Measurements from ENCODE around the gene GFER. TPM values are rescaled to one million over a fixed set of nuclear protein-coding genes. Genes with fewer than 3 reads are reported as not detected.
A peak's percentile ranks its signal among the peaks of the same experiment; 100 is the strongest.

The GFER gene
- total and polyA plus RNA-seq, 9 of the 15 experiments (the other 6 are each of a cell fraction or from before 2014, with no cell fraction given), result 4.3 to 53.7 (median 19.8) TPM

- TF ChIP-seq THAP12 (CRISPR knock-in tag; IDR thresholded peaks at IDR 0.05), result 0 out of 2 replicates have a peak, but pooled peaks have one; percentile 41
- TF ChIP-seq CBX2 (IDR thresholded peaks at IDR 0.05; ENCODE audit: insufficient read depth, low read length, poor library complexity, severe bottlenecking), result no peak
- TF ChIP-seq ESRRA (IDR thresholded peaks at IDR 0.05; ENCODE audit: borderline replicate concordance, low read depth), result peak; percentile 49; the same call in 1 of the 2 replicates
- TF ChIP-seq POLR3G (IDR thresholded peaks at IDR 0.05; ENCODE audit: extremely low read depth, insufficient read length, insufficient replicate concordance), result no peak
- TF ChIP-seq ETS2 (tag; IDR thresholded peaks at IDR 0.05; ENCODE audit: borderline replicate concordance, poor library complexity, severe bottlenecking), result no peak
- no peak for TF ChIP-seq FOXK1 (CRISPR knock-in tag; IDR thresholded peaks at IDR 0.05; ENCODE audit: borderline replicate concordance)
- no peak for TF ChIP-seq HOXB6 (CRISPR knock-in tag; IDR thresholded peaks at IDR 0.05; ENCODE audit: borderline replicate concordance)
- TF ChIP-seq FOXK2 (conservative IDR thresholded peaks at IDR 0.05 in 1 of 2, IDR thresholded peaks at IDR 0.05 in 1 of 2; ENCODE audit: low read depth in 2 of 2), result no peak
- TF ChIP-seq SP1 (CRISPR knock-in tag; IDR thresholded peaks at IDR 0.05), result peak; percentile 88
- no peak for TF ChIP-seq BRF1 (IDR thresholded peaks at IDR 0.05; ENCODE audit: borderline replicate concordance, extremely low read depth, insufficient read length)
- TF ChIP-seq MAFG (tag; conservative IDR thresholded peaks at IDR 0.05), result no peak
- no peak for TF ChIP-seq HBP1 (CRISPR knock-in tag; IDR thresholded peaks at IDR 0.05)
- peak; percentile 54; the same call in 1 of the 2 replicates for TF ChIP-seq NCOA6 (IDR thresholded peaks at IDR 0.05)
- no peak for TF ChIP-seq CAMTA2 (CRISPR knock-in tag; conservative IDR thresholded peaks at IDR 0.05)
- TF ChIP-seq PHF8 (IDR thresholded peaks at IDR 0.05; ENCODE audit: borderline replicate concordance, low read length), result peak; percentile 73; the same call in 1 of the 2 replicates
- TF ChIP-seq MCM5 (IDR thresholded peaks at IDR 0.05; ENCODE audit: low read depth), result no peak
- TF ChIP-seq NKRF (IDR thresholded peaks at IDR 0.05; ENCODE audit: borderline replicate concordance), result peak; percentile 23; the same call in 1 of the 2 replicates
- no peak for TF ChIP-seq SETDB1 (IDR thresholded peaks at IDR 0.05; ENCODE audit: low read length)
Observed at GRCh38 chr16:1942810-1943726, 40.9 kb upstream of the GFER start, which contains the start of gene MSRB1 (continued).
